K562 (cell line): ENCODE results near the gene FAM186B. TPM values are rescaled to one million over a fixed set of nuclear protein-coding genes. Genes with fewer than 3 reads are reported as not detected.

ENCODE experiments used
- ATAC-seq: fragments of 200-7000 bp; cut with Tn5 transposase; 3 replicates; pipeline ENCODE4 v1.9.1; 2020; ENCODE audit warnings: moderate library complexity
- BruUV-seq: library from RNA; stranded (reverse); fragments of 400-500 nt; replicated peaks from 2 replicates; lab custom pipeline; 2021; lab: Mats Ljungman, UMichigan
- CTCF ChIA-PET: fragments of 300-600 bp; formaldehyde crosslinking; extraction: SDS; loops from one replicate; lab custom pipeline; 2021; ENCODE audit warnings: low intra/inter-chr PET ratio; lab: Yijun Ruan, JAX
- POLR2A ChIA-PET: fragments of 300-600, 350-650 bp; sonication (Branson Sonifier 250); formaldehyde crosslinking; extraction: SDS; loops from one replicate; lab custom pipeline; 2021; ENCODE audit warnings: antibody characterized with exemption, inconsistent platforms; lab: Yijun Ruan, JAX
- DNase-seq, 4 experiments: peaks; one replicate each; pipeline versions ENCODE4 v3.0.0 to v3.0.0-alpha.2; 2011 to 2018; ENCODE audit warnings: low spot score in 3 of 4, mixed read lengths in 3 of 4; ENCODE audit errors: extremely low read depth in 1 of 4
- FAIRE-seq: peaks from 2 replicates; lab custom pipeline; 2011; peaks lifted over from hg19 to GRCh38; lab: Jason Lieb, UNC
- H2AFZ ChIP-seq: 2 replicates; pipeline ENCODE4 v1.6.0; 2011; ENCODE audit warnings: low read depth, low read length, control low read depth, inconsistent platforms
- H3K27ac ChIP-seq: fragments of 200-600 bp; 3 replicates; pipeline ENCODE4 v1.8.0; 2011; ENCODE audit warnings: low read depth, mild to moderate bottlenecking, control low read depth, inconsistent platforms, low read length, moderate library complexity, mixed read lengths; ENCODE audit errors: extremely low read depth
- H3K27me3 ChIP-seq, 2 experiments: fragments of 300-600 bp in 1 of 2; 2 replicates in 1 of 2; 3 replicates in 1 of 2; pipeline versions ENCODE4 v1.6.0 to v1.8.0; 2011; ENCODE audit warnings: inconsistent platforms in 2 of 2, low read length in 2 of 2, mild to moderate bottlenecking in 1 of 2, mixed read lengths in 1 of 2, moderate library complexity in 1 of 2; ENCODE audit not compliant: control insufficient read depth in 2 of 2, insufficient read depth in 2 of 2
- H3K36me3 ChIP-seq: fragments of 300-600 bp; 3 replicates; pipeline ENCODE4 v1.8.0; 2011; ENCODE audit warnings: mild to moderate bottlenecking, low read length, inconsistent platforms; ENCODE audit not compliant: control insufficient read depth, insufficient read depth
- H3K4me1 ChIP-seq, 2 experiments: fragments of 200-600 bp in 1 of 2; replicated peaks in 1 of 2; 2 replicates in 1 of 2; 3 replicates in 1 of 2; pipeline versions ENCODE4 v1.5.1 to v1.8.0; 2011; ENCODE audit warnings: inconsistent platforms in 2 of 2, low read length in 2 of 2, mild to moderate bottlenecking in 1 of 2, mixed read lengths in 1 of 2, moderate library complexity in 1 of 2; ENCODE audit not compliant: control insufficient read depth in 2 of 2, insufficient read depth in 2 of 2
- H3K4me2 ChIP-seq: 2 replicates; pipeline ENCODE4 v1.6.1; 2011; ENCODE audit warnings: low read length, control low read depth, inconsistent platforms, mixed read lengths; ENCODE audit not compliant: insufficient read depth
- H3K4me3 ChIP-seq: fragments of 200-600 bp; sonication (generic), shearing (Covaris generic); 2 replicates; pipeline ENCODE4 v1.5.1; 2016; ENCODE audit warnings: control low read depth, inconsistent platforms
- H3K79me2 ChIP-seq: fragments of 200-600 bp; 3 replicates; pipeline ENCODE4 v1.8.0; 2011; ENCODE audit warnings: low read length, inconsistent platforms; ENCODE audit not compliant: control insufficient read depth, insufficient read depth
- H3K9ac ChIP-seq, 2 experiments: 2 replicates each; pipeline versions ENCODE4 v1.6.0 to v1.6.1; 2011; ENCODE audit warnings: low read depth in 2 of 2, low read length in 2 of 2, control low read depth in 1 of 2, inconsistent platforms in 1 of 2, mild to moderate bottlenecking in 1 of 2, mixed read lengths in 1 of 2; ENCODE audit not compliant: insufficient read depth in 1 of 2
- H3K9me1 ChIP-seq: one replicate; pipeline ENCODE4 v1.6.0; 2011; ENCODE audit warnings: inconsistent platforms, mild to moderate bottlenecking, low read length, moderate library complexity; ENCODE audit not compliant: control insufficient read depth, insufficient read depth
- H3K9me3 ChIP-seq: replicated peaks from 2 replicates; pipeline ENCODE4 v1.5.1; 2011; ENCODE audit warnings: low read depth, low read length, inconsistent platforms; ENCODE audit not compliant: control insufficient read depth, insufficient read depth
- H4K20me1 ChIP-seq: replicated peaks from 2 replicates; pipeline ENCODE4 v1.6.1; 2011; ENCODE audit warnings: low read length, inconsistent platforms, mixed read lengths; ENCODE audit not compliant: control insufficient read depth, insufficient read depth
- ADNP ChIP-seq: fragments of 200-800 bp; sonication (Bioruptor generic); IDR thresholded peaks from 2 replicates; pipeline ENCODE4 v1.6.1; 2016; ENCODE audit warnings: missing genetic modification characterization, missing compliant biosample characterization
- MGA ChIP-seq: fragments of 450-650 bp; IDR thresholded peaks from 2 replicates; pipeline ENCODE4 v1.6.1; 2016; ENCODE audit warnings: mild to moderate bottlenecking, moderate library complexity
- THAP12 ChIP-seq: fragments of 250-450 bp; sonication (Bioruptor Pico); IDR thresholded peaks from 2 replicates; pipeline ENCODE4 v1.9.0; 2021; ENCODE audit warnings: mild to moderate bottlenecking, inconsistent platforms
- WGBS: fragments of 100-300 bp; shearing (Covaris generic); methylation state at CpG from one replicate; pipeline ENCODE4 v1.1.6; 2016; ENCODE audit warnings: low coverage, mixed read lengths; ENCODE audit not compliant: insufficient coverage; ENCODE audit errors: missing lambda C conversion rate; 5-methylcytosine and 5-hydroxymethylcytosine counted together
- in situ Hi-C: fragments of 300-500 bp; cut with MboI; formaldehyde crosslinking; loops from 4 replicates; pipeline ENCODE4 v1.15.0; 2018; ENCODE audit warnings: inconsistent platforms, mixed read lengths
- intact Hi-C: fragments of 100-400 bp; cut with micrococcal nuclease; formaldehyde crosslinking; loops from 2 replicates; pipeline ENCODE4 v1.14.2; 2022
- polyA plus RNA-seq, 8 experiments: library from polyadenylated mRNA; depleted of rRNA in 4 of 8; stranded (reverse) in 5 of 8; unstranded in 3 of 8; fragments of >200 nt; fragmentation: Nextera tagmentation in 2 of 8; fragmentation: Illumina TruSeq in 1 of 8; extraction: Ambion mirVana in 2 of 8; extraction: Trizol in 1 of 8; gene quantifications; 2 replicates each; pipeline versions ENCODE4 v1.2.1 to v1.2.3, GENCODE V29; 2011 to 2014; ENCODE audit warnings: inconsistent platforms in 1 of 8, missing spikeins in 1 of 8
- total RNA-seq, 7 experiments: library from RNA; depleted of rRNA in 6 of 7; stranded (reverse); fragments of >200 nt in 6 of 7; fragmentation: Illumina TruSeq in 2 of 7; extraction: Trizol in 2 of 7; gene quantifications; 2 replicates each; pipeline versions ENCODE4 v1.2.1 to v1.2.3, GENCODE V29; 2011 to 2021; ENCODE audit warnings: low replicate concordance in 1 of 7

The FAM186B gene
- total and polyA plus RNA-seq, 9 of the 15 experiments (the other 6 are each of a cell fraction or from before 2014, with no cell fraction given) = 0.07 to 0.42 (median 0.15) TPM

GRCh38 chr12:49598527-49598926, 6.9 kb downstream of the FAM186B start:
- Histone ChIP-seq H3K9ac (peak overlapping the region in 1 of 2 experiments; percentile 68; a peak in 1 of 4 replicates), H3K4me1 (peaks cover 0 to 3% of the 10 kb centered on the region in 2 experiments; a peak in 1 of 5 replicates), H3K9me1 (no peaks in the 10 kb centered on the region), H3K36me3 (no peaks in the 10 kb centered on the region), H3K27me3 (no peaks in the 10 kb centered on the region; a peak in 1 of 5 replicates), H3K4me2 (no peak overlapping the region), H3K9me3 (no peaks in the 10 kb centered on the region), H4K20me1 (peaks cover 8% of the 10 kb centered on the region; the same call in 1 of the 2 replicates), H3K27ac (no peak overlapping the region), H2AFZ (no peak overlapping the region), H3K4me3 (no peak overlapping the region), H3K79me2 (no peaks in the 10 kb centered on the region)
- peak in 2 of 4 experiments; percentile 5 to 9 for DNase-seq
- BruUV-seq = no TSS peak
- TF ChIP-seq ADNP (no peak), MGA (no peak), THAP12 (CRISPR knock-in tag) (no peak)
- no peak for FAIRE-seq
- no peak for ATAC-seq
- ChIA-PET POLR2A (interaction anchor here (1.3 to 1.5 kb wide), 2 partner anchors 13 to 43 kb away, joined by 4 to 6 read pairs; no protein-coding TSS in a partner anchor), CTCF (no interaction called here)
- in situ Hi-C loops = no loop called here
- WGBS = 40% methylated on average over 4 of the region's 10 CpGs
- intact Hi-C loops = no loop called here
